Heart left ventricle (tissue), 16 donors: ENCODE measurements around the gene GRK5. TPM values are rescaled to one million over a fixed set of nuclear protein-coding genes. Genes with fewer than 3 reads are reported as not detected.
A peak's percentile ranks its signal among the peaks of the same experiment; 100 is the strongest.

Experiments used
- ATAC-seq, 4 donors: fragments of 200-7000 bp; cut with Tn5 transposase; one replicate each; pipeline ENCODE4 v1.9.1; 2020 to 2022; ENCODE audit warnings: moderate library complexity in 4 of 4, mild to moderate bottlenecking in 3 of 4, moderate number of reproducible peaks in 1 of 4
- DNase-seq, 5 donors: peaks; one replicate each; pipeline ENCODE4 v3.0.0-alpha.2; 2020
- H3K27ac ChIP-seq, 12 donors: fragments of 200-600 bp; sonication (generic) in 4 of 12; one replicate each; pipeline versions ENCODE4 v1.5.0 to v1.8.0; 2016 to 2022; ENCODE audit warnings: mild to moderate bottlenecking in 2 of 12
- H3K27me3 ChIP-seq, 9 donors: fragments of 200-600 bp; sonication (generic) in 2 of 9; one replicate each; pipeline versions ENCODE4 v1.5.1 to v1.8.0; 2016 to 2022; ENCODE audit warnings: mild to moderate bottlenecking in 3 of 9
- H3K36me3 ChIP-seq, 9 donors: fragments of 200-600 bp; sonication (generic) in 2 of 9; one replicate each; pipeline versions ENCODE4 v1.5.0 to v1.8.0; 2018 to 2022; ENCODE audit warnings: mild to moderate bottlenecking in 2 of 9
- H3K4me1 ChIP-seq, 12 donors: fragments of 200-600 bp; sonication (generic) in 4 of 12; one replicate each; pipeline versions ENCODE4 v1.5.0 to v1.8.0; 2016 to 2022; ENCODE audit warnings: mild to moderate bottlenecking in 3 of 12
- H3K4me3 ChIP-seq, 12 donors: fragments of 200-600 bp; sonication (generic) in 4 of 12; one replicate each; pipeline versions ENCODE4 v1.5.0 to v1.8.0; 2017 to 2022; ENCODE audit warnings: mild to moderate bottlenecking in 9 of 12, moderate library complexity in 4 of 12
- H3K9me3 ChIP-seq, 12 donors: fragments of 200-600 bp; sonication (generic) in 4 of 12; one replicate each; pipeline versions ENCODE4 v1.5.0 to v1.8.0; 2016 to 2022; ENCODE audit warnings: mild to moderate bottlenecking in 1 of 12
- CTCF ChIP-seq, 12 donors: fragments of 200-600 bp; sonication (generic) in 4 of 12; IDR thresholded peaks; one replicate each; pipeline versions ENCODE4 v1.5.0 to v1.8.0; 2018 to 2022; ENCODE audit warnings: antibody characterized with exemption in 12 of 12, mild to moderate bottlenecking in 5 of 12
- POLR2A ChIP-seq, 2 donors: fragments of 450-650 bp; IDR thresholded peaks; one replicate each; pipeline ENCODE4 v1.6.1; 2017; ENCODE audit warnings: antibody characterized with exemption in 2 of 2, mild to moderate bottlenecking in 2 of 2, moderate library complexity in 2 of 2
- WGBS, 4 donors: extraction: QIAGEN DNeasy Blood & Tissue Kit in 2 of 4; methylation state at CpG; one replicate each; pipeline versions ENCODE4 v1.1.5 to v1.1.7; 2013 to 2018; 5-methylcytosine and 5-hydroxymethylcytosine counted together
- intact Hi-C, 10 donors: fragments of 100-400 bp; cut with DNase I; formaldehyde crosslinking; loops; one replicate each; pipeline versions ENCODE4 v1.11.1 to v1.14.2; 2022
- polyA plus RNA-seq, 2 donors: library from polyadenylated mRNA; stranded (reverse); fragments of 200-250 nt; gene quantifications; one replicate each; pipeline ENCODE4 v1.2.3, GENCODE V29; 2013
- total RNA-seq, 9 donors: library from RNA; depleted of rRNA in 2 of 9; stranded (reverse); fragments of >200 nt in 2 of 9; fragmentation: NEBNext Ultra II Directional in 3 of 9; extraction: Animal tissue kit (Norgen Biotek cat#: 25700) in 3 of 9; gene quantifications; one replicate each; pipeline versions ENCODE4 v1.1.0 to v1.2.4, GENCODE V29; 2016 to 2023
- donor health status: ischemic (EF 13 %, LVEDD 7.1; RV severe dilation, severe dysfunction).
- donor health status: healthy with polysubstance abuse.
- donor health status: DM: no; HTN: yes; CAD: no.
- donor health status: DM: no; HTN: no; CAD: no.
- donor health status: ischemic (EF 25% LVEDD 6.9; RV normal size, moderate dysfunction).
- donor health status: ischemic (EF 25% LVEDD 5.7; RV mildly dilated, moderate dysfunction).
- donor health status: healthy.
- donor health status: DM: yes; HTN: yes; CAD: no.
- donor health status: ischemic (EF 35%, LVEDD 5.7; RV mildly dilated, moderate dysfunction).
- donor health status: nonischemic (EF 11% LVEDD 7.7; RV severe dilation, severe dysfunction).
- donor health status: DM: yes; HTN: yes; CAD: no.
- donor health status: PGD.
- donor health status: ischemic (EF 29% LVEDD 5.4; RV normal size, mild dysfunction).
- donor health status: nonischemic (EF 23%, LVEDD 6.1; RV moderate dilation, normal function).

GRK5 gene
- total and polyA plus RNA-seq, 11 donors, result 13.1 to 58.0 (median 30.2) TPM

DNA sequence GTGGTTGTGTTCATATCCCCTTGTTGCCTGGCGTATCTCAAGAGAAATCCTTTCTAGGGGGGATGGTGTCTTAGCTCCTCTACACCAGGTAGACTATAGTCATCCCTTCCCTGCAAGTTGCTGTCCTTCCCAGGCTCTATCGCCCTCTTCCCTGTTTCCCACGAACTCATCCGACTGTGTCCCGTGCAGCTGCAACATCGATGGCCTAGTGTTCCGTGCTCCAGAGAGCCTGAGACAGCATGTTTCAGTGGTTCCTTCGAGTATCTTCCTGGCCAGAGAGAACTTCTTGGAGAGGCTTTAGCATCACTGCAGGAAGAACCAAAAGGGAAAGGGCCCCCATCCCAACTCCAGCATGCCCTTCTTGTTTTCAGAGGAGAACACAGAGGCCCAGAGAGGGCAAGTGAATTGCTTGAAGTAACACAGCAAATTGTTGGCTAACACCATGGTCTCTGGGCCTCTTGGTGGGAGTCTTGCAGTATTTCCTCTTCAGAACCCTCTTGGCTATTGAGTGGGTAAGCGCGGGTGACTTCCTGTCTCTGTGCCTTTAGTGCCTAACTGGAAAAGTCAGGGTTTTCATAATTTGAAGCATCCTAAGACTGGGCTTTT is 172.2 kb downstream of the GRK5 start:
- Histone ChIP-seq H3K9me3 (no peaks in the 10 kb centered on the region), H3K4me3 (no peak overlapping the region), H3K27ac (peak overlapping the region in 4 of 12 donors; percentile 64 to 75 (median 73)), H3K4me1 (peaks cover 4 to 79% (median 44%) of the 10 kb centered on the region in 12 donors), H3K27me3 (no peaks in the 10 kb centered on the region), H3K36me3 (peaks cover 0 to 34% (median 19%) of the 10 kb centered on the region in 9 donors)
- intact Hi-C loops, result loop anchor here in 1 of 10 donors (5.0 kb wide), 1 partner anchor 33 kb away; no protein-coding TSS in a partner anchor
- WGBS, 4 donors, result 81 to 95% (median 87%) methylated on average over 10 of the region's 10 CpGs
- no peak for TF ChIP-seq POLR2A (IDR thresholded peaks at IDR 0.05)
- peak in 1 of 5 donors; percentile 42 for DNase-seq
- ATAC-seq, result no peak

GRCh38 chr10:119383174-119383856 is 175.9 kb downstream of the GRK5 start:
- Histone ChIP-seq H3K9me3 (no peaks in the 10 kb centered on the region), H3K36me3 (peaks cover 0 to 35% (median 19%) of the 10 kb centered on the region in 9 donors), H3K4me1 (peaks cover 0 to 41% (median 24%) of the 10 kb centered on the region in 12 donors), H3K27ac (peak overlapping the region in 6 of 12 donors; percentile 11 to 38 (median 20)), H3K27me3 (no peaks in the 10 kb centered on the region), H3K4me3 (no peak overlapping the region)
- ATAC-seq, result no peak
- intact Hi-C loops, result no loop called here
- no peak for TF ChIP-seq CTCF (IDR thresholded peaks at IDR 0.05)
- TF ChIP-seq POLR2A (IDR thresholded peaks at IDR 0.05), result no peak
- 62 to 75% (median 69%) methylated on average over 11 of the region's 11 CpGs for WGBS, 4 donors
- DNase-seq, result no peak

GRCh38 chr10:119384127-119384526 is 176.8 kb downstream of the GRK5 start:
- intact Hi-C loops, result no loop called here
- ATAC-seq (peak in 1 of 4 donors; percentile 6), DNase-seq (no peak)
- 92 to 98% (median 93%) methylated on average over 5 of the region's 5 CpGs for WGBS, 4 donors
- Histone ChIP-seq H3K4me3 (no peak overlapping the region), H3K4me1 (peaks cover 0 to 33% (median 17%) of the 10 kb centered on the region in 12 donors), H3K9me3 (no peaks in the 10 kb centered on the region), H3K36me3 (peaks cover 0 to 35% (median 19%) of the 10 kb centered on the region in 9 donors), H3K27me3 (no peaks in the 10 kb centered on the region), H3K27ac (peak overlapping the region in 4 of 12 donors; percentile 1 to 28 (median 14))
- TF ChIP-seq POLR2A (IDR thresholded peaks at IDR 0.05) (no peak), CTCF (IDR thresholded peaks at IDR 0.05) (no peak)

- Histone ChIP-seq H3K4me3 (no peak overlapping the region), H3K27ac (no peak overlapping the region), H3K27me3 (no peaks in the 10 kb centered on the region), H3K9me3 (no peaks in the 10 kb centered on the region), H3K4me1 (peaks cover 0 to 26% (median 12%) of the 10 kb centered on the region in 12 donors), H3K36me3 (peaks cover 0 to 23% (median 10%) of the 10 kb centered on the region in 9 donors)
- ATAC-seq (no peak), DNase-seq (peak in 1 of 5 donors; percentile 28)
- 87 to 96% (median 92%) methylated on average over 15 of the region's 15 CpGs for WGBS, 4 donors
- intact Hi-C loops, result no loop called here
- TF ChIP-seq CTCF (IDR thresholded peaks at IDR 0.05) (no peak), POLR2A (IDR thresholded peaks at IDR 0.05) (no peak)
These were observed 179.3 kb downstream of the GRK5 start for GRCh38 chr10:119386666-119387065.
